K562 (cell line): Measurements from ENCODE around the gene RALGAPA2.

ENCODE experiments used
- MXI1 ChIP-seq: IDR thresholded peaks from 2 replicates; pipeline ENCODE4 v1.6.1; 2011; ENCODE audit warnings: low read depth, mild to moderate bottlenecking, improper control_type of control experiment, low read length
- ZNF146 ChIP-seq: IDR thresholded peaks from one replicate; pipeline ENCODE4 v1.6.1; 2018; ENCODE audit warnings: missing compliant biosample characterization; ENCODE audit not compliant: unreplicated experiment

DNA sequence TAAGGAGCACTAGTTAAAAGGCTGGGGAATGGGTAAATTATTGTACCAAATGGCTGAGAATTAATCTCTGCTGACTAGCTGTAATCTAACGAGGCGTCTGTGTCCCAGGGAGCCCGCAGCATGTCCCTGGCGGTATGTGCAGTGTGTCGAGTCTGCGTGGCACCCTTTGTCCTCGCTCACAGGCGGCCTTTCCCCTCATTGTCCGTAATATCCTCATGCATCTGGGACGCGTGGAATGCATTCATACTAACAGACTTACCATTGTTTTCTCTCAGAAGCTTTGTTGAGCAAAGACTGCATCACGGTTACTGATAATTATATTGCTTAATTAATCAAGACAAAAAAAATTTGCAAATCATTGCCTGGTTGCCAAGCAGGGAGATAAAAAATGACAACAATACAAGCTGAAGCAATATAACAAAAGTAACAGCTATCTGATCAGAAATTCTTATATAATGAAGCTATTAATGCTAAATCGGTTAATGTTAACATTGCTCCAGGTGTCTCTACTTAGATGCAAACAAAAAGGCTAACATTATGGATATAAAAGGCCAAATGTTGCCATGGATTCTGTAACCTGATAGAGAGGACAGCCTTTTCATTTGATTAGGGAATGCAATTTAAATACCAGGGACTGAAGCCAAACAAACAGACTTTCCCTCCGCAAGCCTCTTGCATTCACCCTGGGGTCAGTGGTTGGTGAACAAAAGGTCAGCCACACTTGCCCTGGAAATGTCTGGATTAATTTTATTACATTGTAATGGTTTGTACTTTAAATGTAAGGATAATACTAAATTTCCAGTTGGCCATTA, 219.7 kb downstream of the RALGAPA2 start:
- no peak for TF ChIP-seq MXI1
- no peak for TF ChIP-seq ZNF146
